Measurements from ENCODE around the gene TMEM131. TPM values are rescaled to one million over a fixed set of nuclear protein-coding genes. Genes with fewer than 3 reads are reported as not detected.

Gene TMEM131
- total RNA-seq, 1 experiment from 2014 or later: 21.9 TPM

DNA sequence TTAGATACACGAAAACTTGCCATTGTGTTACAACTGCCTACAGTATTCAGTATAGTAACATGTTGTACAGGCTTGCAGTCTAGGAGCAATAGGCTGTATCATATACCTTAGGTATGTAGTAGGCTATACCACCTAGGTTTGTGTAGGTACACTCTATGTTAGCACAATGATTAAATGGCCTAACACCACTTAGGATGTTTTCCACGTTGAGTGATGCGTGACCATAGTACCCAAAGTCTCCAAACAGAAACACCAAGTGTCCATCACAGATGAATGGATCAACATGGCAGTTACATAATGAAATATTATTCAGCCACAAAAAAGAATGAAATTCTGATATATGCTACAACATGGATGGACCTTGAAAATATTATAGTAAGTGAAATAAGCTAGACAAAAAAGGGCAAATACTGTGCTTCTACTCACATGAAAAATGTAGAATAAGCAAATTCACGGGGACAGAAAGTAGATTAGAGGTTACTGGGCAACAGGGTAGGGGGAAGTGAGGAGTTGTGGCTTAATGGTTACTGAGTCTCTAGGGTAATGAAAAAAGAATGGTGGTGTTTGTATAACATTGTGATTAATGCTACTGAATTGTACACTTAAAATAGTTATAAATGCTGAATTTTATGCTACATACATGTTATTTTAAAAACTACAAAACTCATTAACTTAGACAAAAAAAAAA lies 62.6 kb downstream of the TMEM131 start:
- Mint-ChIP-seq H3K4me1 (peaks cover 36% of the 10 kb centered on the region), H3K27me3 (ENCODE audit: low read depth) (no peaks in the 10 kb centered on the region), H3K9me3 (no peaks in the 10 kb centered on the region), H3K27ac (no peak overlapping the region), H3K36me3 (no peaks in the 10 kb centered on the region), H3K4me3 (no peak overlapping the region)
- ChIA-PET POLR2A (no interaction called here), CTCF (no interaction called here)
- ATAC-seq (no peak), DNase-seq (ENCODE audit: low spot score) (no peak)
- TF ChIP-seq GRHL2 (CRISPR knock-in tag; IDR thresholded peaks at IDR 0.05; ENCODE audit: insufficient replicate concordance, severe bottlenecking) (no peak), ZNF219 (CRISPR knock-in tag; IDR thresholded peaks at IDR 0.05; ENCODE audit: borderline replicate concordance) (no peak), SOX15 (CRISPR knock-in tag; IDR thresholded peaks at IDR 0.05) (no peak), KAT7 (CRISPR knock-in tag; IDR thresholded peaks at IDR 0.05; ENCODE audit: borderline replicate concordance) (no peak), NFE2L1 (CRISPR knock-in tag; IDR thresholded peaks at IDR 0.05) (no peak), TEAD4 (CRISPR knock-in tag; IDR thresholded peaks at IDR 0.05) (no peak)
- TF ChIP-seq, protein P1, sequence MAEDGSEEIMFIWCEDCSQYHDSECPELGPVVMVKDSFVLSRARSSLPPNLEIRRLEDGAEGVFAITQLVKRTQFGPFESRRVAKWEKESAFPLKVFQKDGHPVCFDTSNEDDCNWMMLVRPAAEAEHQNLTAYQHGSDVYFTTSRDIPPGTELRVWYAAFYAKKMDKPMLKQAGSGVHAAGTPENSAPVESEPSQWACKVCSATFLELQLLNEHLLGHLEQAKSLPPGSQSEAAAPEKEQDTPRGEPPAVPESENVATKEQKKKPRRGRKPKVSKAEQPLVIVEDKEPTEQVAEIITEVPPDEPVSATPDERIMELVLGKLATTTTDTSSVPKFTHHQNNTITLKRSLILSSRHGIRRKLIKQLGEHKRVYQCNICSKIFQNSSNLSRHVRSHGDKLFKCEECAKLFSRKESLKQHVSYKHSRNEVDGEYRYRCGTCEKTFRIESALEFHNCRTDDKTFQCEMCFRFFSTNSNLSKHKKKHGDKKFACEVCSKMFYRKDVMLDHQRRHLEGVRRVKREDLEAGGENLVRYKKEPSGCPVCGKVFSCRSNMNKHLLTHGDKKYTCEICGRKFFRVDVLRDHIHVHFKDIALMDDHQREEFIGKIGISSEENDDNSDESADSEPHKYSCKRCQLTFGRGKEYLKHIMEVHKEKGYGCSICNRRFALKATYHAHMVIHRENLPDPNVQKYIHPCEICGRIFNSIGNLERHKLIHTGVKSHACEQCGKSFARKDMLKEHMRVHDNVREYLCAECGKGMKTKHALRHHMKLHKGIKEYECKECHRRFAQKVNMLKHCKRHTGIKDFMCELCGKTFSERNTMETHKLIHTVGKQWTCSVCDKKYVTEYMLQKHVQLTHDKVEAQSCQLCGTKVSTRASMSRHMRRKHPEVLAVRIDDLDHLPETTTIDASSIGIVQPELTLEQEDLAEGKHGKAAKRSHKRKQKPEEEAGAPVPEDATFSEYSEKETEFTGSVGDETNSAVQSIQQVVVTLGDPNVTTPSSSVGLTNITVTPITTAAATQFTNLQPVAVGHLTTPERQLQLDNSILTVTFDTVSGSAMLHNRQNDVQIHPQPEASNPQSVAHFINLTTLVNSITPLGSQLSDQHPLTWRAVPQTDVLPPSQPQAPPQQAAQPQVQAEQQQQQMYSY (CRISPR knock-in tag; IDR thresholded peaks at IDR 0.05): no peak
- TF ChIP-seq, protein P2, sequence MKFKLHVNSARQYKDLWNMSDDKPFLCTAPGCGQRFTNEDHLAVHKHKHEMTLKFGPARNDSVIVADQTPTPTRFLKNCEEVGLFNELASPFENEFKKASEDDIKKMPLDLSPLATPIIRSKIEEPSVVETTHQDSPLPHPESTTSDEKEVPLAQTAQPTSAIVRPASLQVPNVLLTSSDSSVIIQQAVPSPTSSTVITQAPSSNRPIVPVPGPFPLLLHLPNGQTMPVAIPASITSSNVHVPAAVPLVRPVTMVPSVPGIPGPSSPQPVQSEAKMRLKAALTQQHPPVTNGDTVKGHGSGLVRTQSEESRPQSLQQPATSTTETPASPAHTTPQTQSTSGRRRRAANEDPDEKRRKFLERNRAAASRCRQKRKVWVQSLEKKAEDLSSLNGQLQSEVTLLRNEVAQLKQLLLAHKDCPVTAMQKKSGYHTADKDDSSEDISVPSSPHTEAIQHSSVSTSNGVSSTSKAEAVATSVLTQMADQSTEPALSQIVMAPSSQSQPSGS (CRISPR knock-in tag; IDR thresholded peaks at IDR 0.05; ENCODE audit: borderline replicate concordance, low read depth): no peak
- TF ChIP-seq, protein P3, sequence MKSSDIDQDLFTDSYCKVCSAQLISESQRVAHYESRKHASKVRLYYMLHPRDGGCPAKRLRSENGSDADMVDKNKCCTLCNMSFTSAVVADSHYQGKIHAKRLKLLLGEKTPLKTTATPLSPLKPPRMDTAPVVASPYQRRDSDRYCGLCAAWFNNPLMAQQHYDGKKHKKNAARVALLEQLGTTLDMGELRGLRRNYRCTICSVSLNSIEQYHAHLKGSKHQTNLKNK (CRISPR knock-in tag; IDR thresholded peaks at IDR 0.05): no peak
- TF ChIP-seq, protein P4, sequence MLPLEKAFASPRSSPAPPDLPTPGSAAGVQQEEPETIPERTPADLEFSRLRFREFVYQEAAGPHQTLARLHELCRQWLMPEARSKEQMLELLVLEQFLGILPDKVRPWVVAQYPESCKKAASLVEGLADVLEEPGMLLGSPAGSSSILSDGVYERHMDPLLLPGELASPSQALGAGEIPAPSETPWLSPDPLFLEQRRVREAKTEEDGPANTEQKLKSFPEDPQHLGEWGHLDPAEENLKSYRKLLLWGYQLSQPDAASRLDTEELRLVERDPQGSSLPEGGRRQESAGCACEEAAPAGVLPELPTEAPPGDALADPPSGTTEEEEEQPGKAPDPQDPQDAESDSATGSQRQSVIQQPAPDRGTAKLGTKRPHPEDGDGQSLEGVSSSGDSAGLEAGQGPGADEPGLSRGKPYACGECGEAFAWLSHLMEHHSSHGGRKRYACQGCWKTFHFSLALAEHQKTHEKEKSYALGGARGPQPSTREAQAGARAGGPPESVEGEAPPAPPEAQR (CRISPR knock-in tag; IDR thresholded peaks at IDR 0.05): no peak
- TF ChIP-seq, protein P5, sequence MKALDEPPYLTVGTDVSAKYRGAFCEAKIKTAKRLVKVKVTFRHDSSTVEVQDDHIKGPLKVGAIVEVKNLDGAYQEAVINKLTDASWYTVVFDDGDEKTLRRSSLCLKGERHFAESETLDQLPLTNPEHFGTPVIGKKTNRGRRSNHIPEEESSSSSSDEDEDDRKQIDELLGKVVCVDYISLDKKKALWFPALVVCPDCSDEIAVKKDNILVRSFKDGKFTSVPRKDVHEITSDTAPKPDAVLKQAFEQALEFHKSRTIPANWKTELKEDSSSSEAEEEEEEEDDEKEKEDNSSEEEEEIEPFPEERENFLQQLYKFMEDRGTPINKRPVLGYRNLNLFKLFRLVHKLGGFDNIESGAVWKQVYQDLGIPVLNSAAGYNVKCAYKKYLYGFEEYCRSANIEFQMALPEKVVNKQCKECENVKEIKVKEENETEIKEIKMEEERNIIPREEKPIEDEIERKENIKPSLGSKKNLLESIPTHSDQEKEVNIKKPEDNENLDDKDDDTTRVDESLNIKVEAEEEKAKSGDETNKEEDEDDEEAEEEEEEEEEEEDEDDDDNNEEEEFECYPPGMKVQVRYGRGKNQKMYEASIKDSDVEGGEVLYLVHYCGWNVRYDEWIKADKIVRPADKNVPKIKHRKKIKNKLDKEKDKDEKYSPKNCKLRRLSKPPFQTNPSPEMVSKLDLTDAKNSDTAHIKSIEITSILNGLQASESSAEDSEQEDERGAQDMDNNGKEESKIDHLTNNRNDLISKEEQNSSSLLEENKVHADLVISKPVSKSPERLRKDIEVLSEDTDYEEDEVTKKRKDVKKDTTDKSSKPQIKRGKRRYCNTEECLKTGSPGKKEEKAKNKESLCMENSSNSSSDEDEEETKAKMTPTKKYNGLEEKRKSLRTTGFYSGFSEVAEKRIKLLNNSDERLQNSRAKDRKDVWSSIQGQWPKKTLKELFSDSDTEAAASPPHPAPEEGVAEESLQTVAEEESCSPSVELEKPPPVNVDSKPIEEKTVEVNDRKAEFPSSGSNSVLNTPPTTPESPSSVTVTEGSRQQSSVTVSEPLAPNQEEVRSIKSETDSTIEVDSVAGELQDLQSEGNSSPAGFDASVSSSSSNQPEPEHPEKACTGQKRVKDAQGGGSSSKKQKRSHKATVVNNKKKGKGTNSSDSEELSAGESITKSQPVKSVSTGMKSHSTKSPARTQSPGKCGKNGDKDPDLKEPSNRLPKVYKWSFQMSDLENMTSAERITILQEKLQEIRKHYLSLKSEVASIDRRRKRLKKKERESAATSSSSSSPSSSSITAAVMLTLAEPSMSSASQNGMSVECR (CRISPR knock-in tag; IDR thresholded peaks at IDR 0.05; ENCODE audit: borderline replicate concordance): no peak
- TF ChIP-seq, protein P6, sequence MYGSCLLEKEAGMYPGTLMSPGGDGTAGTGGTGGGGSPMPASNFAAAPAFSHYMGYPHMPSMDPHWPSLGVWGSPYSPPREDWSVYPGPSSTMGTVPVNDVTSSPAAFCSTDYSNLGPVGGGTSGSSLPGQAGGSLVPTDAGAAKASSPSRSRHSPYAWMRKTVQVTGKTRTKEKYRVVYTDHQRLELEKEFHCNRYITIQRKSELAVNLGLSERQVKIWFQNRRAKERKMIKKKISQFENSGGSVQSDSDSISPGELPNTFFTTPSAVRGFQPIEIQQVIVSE (CRISPR knock-in tag; IDR thresholded peaks at IDR 0.05; ENCODE audit: borderline replicate concordance): no peak

Measured in WTC11 (cell line).